ENCODE data around the gene ANKRA2. TPM values are rescaled to one million over a fixed set of nuclear protein-coding genes. Genes with fewer than 3 reads are reported as not detected.

ANKRA2 gene
- total RNA-seq, 4 donors from 2014 or later: 17.6 to 50.9 (median 22.2) TPM

GRCh38 chr5:73506459-73506955, 58.9 kb downstream of the ANKRA2 start:
- Histone ChIP-seq H3K4me1 (peaks cover 0 to 9% (median 3%) of the 10 kb centered on the region in 4 donors), H3K27me3 (no peaks in the 10 kb centered on the region), H3K36me3 (peaks cover 0 to 37% (median 19%) of the 10 kb centered on the region in 4 donors), H3K4me3 (no peak overlapping the region), H3K27ac (no peak overlapping the region), H3K9me3 (no peaks in the 10 kb centered on the region)
- WGBS, 2 donors (ENCODE audit: low coverage in 1 of 2): 91 to 100% methylated on average over 4 to 5 of the region's 5 CpGs
- in situ Hi-C loops (cut with MboI; ENCODE audit: low pct_ligation_motif_present in 1 of 4, low pct_unique_long_range_greater_than_20kb in 1 of 4, low sequenced_read_pairs in 3 of 4) (no loop called here), intact Hi-C loops (cut with DNase I; ENCODE audit: low total_unique reads) (no loop called here)
- no peak for TF ChIP-seq EP300 (IDR thresholded peaks at IDR 0.05; ENCODE audit: low read depth)
- TF ChIP-seq POLR2A (IDR thresholded peaks at IDR 0.05): no peak
- no peak for TF ChIP-seq CTCF (IDR thresholded peaks at IDR 0.05)
- no peak for TF ChIP-seq POLR2AphosphoS5 (IDR thresholded peaks at IDR 0.05)
- no peak for DNase-seq

Other genes starting within 250 kb of the ANKRA2 start
- gene FOXD1, start 116.9 kb downstream of the ANKRA2 start, total RNA-seq: not detected
- gene BTF3, start 67.2 kb downstream of the ANKRA2 start, total RNA-seq: 100 to 1,000 TPM; 312 to 416 (median 396) TPM
- gene UTP15, start 104 bp upstream of the ANKRA2 start, total RNA-seq: 10 to 100 TPM in 3 of 4 donors, 1 to 10 TPM in 1; 6.7 to 69.3 (median 23.3) TPM
- 10 to 100 TPM in 3 of 4 donors, 1 to 10 TPM in 1; 9.8 to 18.7 (median 18.6) TPM for gene ARHGEF28, start 60.6 kb upstream of the ANKRA2 start, total RNA-seq